IMR-90 (cell line): Measurements from ENCODE around the gene DCHS1. TPM values are rescaled to one million over a fixed set of nuclear protein-coding genes. Genes with fewer than 3 reads are reported as not detected.
A peak's percentile ranks its signal among the peaks of the same experiment; 100 is the strongest.

ENCODE experiments used
- ATAC-seq: fragments of 200-7000 bp; cut with Tn5 transposase; 2 replicates; pipeline ENCODE4 v1.9.1; 2020; ENCODE audit warnings: low read depth, mild to moderate bottlenecking, moderate library complexity
- BruUV-seq: library from RNA; stranded (reverse); fragments of 400-500 nt; replicated peaks from 2 replicates; lab custom pipeline; 2021; lab: Mats Ljungman, UMichigan
- CTCF ChIA-PET: fragments of 300-600 bp; formaldehyde crosslinking; extraction: SDS; loops from one replicate; lab custom pipeline; 2021; ENCODE audit warnings: antibody characterized with exemption; lab: Yijun Ruan, JAX
- POLR2A ChIA-PET: fragments of 300-600 bp; sonication (Branson Sonifier 250); formaldehyde crosslinking; loops from one replicate; lab custom pipeline; 2022; ENCODE audit warnings: antibody characterized with exemption; ENCODE audit not compliant: unreplicated experiment; lab: Charles Lee
- DNase-seq: peaks from one replicate; pipeline ENCODE4 v3.0.0; 2013
- H2AFZ ChIP-seq: replicated peaks from 2 replicates; pipeline ENCODE3; 2013; ENCODE audit warnings: low read length, mild to moderate bottlenecking; ENCODE audit not compliant: poor library complexity
- H2AK5ac ChIP-seq: 2 replicates; pipeline ENCODE4 v1.6.1; 2013; ENCODE audit warnings: low read depth, low read length, inconsistent platforms
- H2AK9ac ChIP-seq: replicated peaks from 2 replicates; pipeline ENCODE3; 2013; ENCODE audit warnings: mild to moderate bottlenecking, low read depth, low read length, moderate library complexity; ENCODE audit not compliant: poor library complexity
- H2BK120ac ChIP-seq: 2 replicates; pipeline ENCODE4 v1.6.1; 2013; ENCODE audit warnings: low read depth, low read length, inconsistent platforms
- H2BK15ac ChIP-seq: 3 replicates; pipeline ENCODE4 v1.6.1; 2013; ENCODE audit warnings: low read depth, low read length, inconsistent platforms
- H2BK20ac ChIP-seq: 2 replicates; pipeline ENCODE4 v1.6.1; 2013; ENCODE audit warnings: low read depth, mild to moderate bottlenecking, inconsistent platforms, low read length, moderate library complexity
- H2BK5ac ChIP-seq: 2 replicates; pipeline ENCODE4 v1.6.1; 2013; ENCODE audit warnings: mild to moderate bottlenecking, low read depth, low read length, inconsistent platforms; ENCODE audit not compliant: poor library complexity, severe bottlenecking
- H3K14ac ChIP-seq: replicated peaks from 2 replicates; pipeline ENCODE4 v1.6.1; 2013; ENCODE audit warnings: low read depth, low read length, inconsistent platforms
- H3K18ac ChIP-seq: 2 replicates; pipeline ENCODE4 v1.6.1; 2013; ENCODE audit warnings: low read depth, low read length, control low read depth
- H3K23ac ChIP-seq: 2 replicates; pipeline ENCODE4 v1.6.1; 2013; ENCODE audit warnings: low read depth, low read length, inconsistent platforms
- H3K27ac ChIP-seq: 2 replicates; pipeline ENCODE4 v1.5.1; 2013; ENCODE audit warnings: mild to moderate bottlenecking, control low read depth, low read length; ENCODE audit not compliant: insufficient read depth
- H3K27me3 ChIP-seq: 2 replicates; pipeline ENCODE4 v1.6.1; 2013; ENCODE audit warnings: low read length; ENCODE audit not compliant: control insufficient read depth, insufficient read depth
- H3K36me3 ChIP-seq: 2 replicates; pipeline ENCODE4 v1.6.1; 2013; ENCODE audit warnings: low read length, mixed read lengths; ENCODE audit not compliant: control insufficient read depth, insufficient read depth
- H3K4ac ChIP-seq: 2 replicates; pipeline ENCODE4 v1.6.1; 2013; ENCODE audit warnings: low read depth, low read length, inconsistent platforms
- H3K4me1 ChIP-seq: 2 replicates; pipeline ENCODE4 v1.6.1; 2013; ENCODE audit warnings: low read length, mixed read lengths; ENCODE audit not compliant: control insufficient read depth, insufficient read depth
- H3K4me2 ChIP-seq: 2 replicates; pipeline ENCODE4 v1.6.1; 2013; ENCODE audit warnings: low read depth, mild to moderate bottlenecking, control low read depth, low read length, moderate library complexity
- H3K4me3 ChIP-seq: 2 replicates; pipeline ENCODE4 v1.5.1; 2013; ENCODE audit warnings: low read depth, mild to moderate bottlenecking, control low read depth, low read length, moderate library complexity; ENCODE audit not compliant: insufficient read depth
- H3K56ac ChIP-seq: 2 replicates; pipeline ENCODE4 v1.6.1; 2013; ENCODE audit warnings: low read length, inconsistent platforms; ENCODE audit not compliant: insufficient read depth; ENCODE audit errors: extremely low read depth
- H3K79me1 ChIP-seq, 2 experiments: 2 replicates each; pipeline ENCODE4 v1.6.1; 2013; ENCODE audit warnings: low read length in 2 of 2, inconsistent platforms in 1 of 2, low read depth in 1 of 2
- H3K9ac ChIP-seq: 2 replicates; pipeline ENCODE4 v1.6.1; 2013; ENCODE audit warnings: low read depth, low read length, control low read depth
- H3K9me1 ChIP-seq: 2 replicates; pipeline ENCODE4 v1.6.1; 2013; ENCODE audit warnings: low read length, inconsistent platforms; ENCODE audit not compliant: insufficient read depth
- H3K9me3 ChIP-seq: 2 replicates; pipeline ENCODE4 v1.6.1; 2013; ENCODE audit warnings: low read length; ENCODE audit not compliant: control insufficient read depth, insufficient read depth
- H4K20me1 ChIP-seq: 2 replicates; pipeline ENCODE4 v1.6.1; 2013; ENCODE audit warnings: low read length, inconsistent platforms; ENCODE audit not compliant: insufficient read depth
- H4K5ac ChIP-seq: 2 replicates; pipeline ENCODE4 v1.6.1; 2013; ENCODE audit warnings: mild to moderate bottlenecking, low read depth, low read length, control low read depth
- H4K8ac ChIP-seq, 2 experiments: 2 replicates each; pipeline ENCODE4 v1.6.1; 2013; ENCODE audit warnings: low read depth in 2 of 2, low read length in 2 of 2, control low read depth in 1 of 2, inconsistent platforms in 1 of 2
- H4K91ac ChIP-seq: 2 replicates; pipeline ENCODE4 v1.6.1; 2013; ENCODE audit warnings: low read depth, low read length, inconsistent platforms; ENCODE audit not compliant: insufficient read depth
- BHLHE40 ChIP-seq: fragments of 150-350 bp; IDR thresholded peaks from 2 replicates; pipeline ENCODE4 v1.6.1; 2016; ENCODE audit warnings: mild to moderate bottlenecking, low read depth, low read length
- CEBPB ChIP-seq: IDR thresholded peaks from 2 replicates; pipeline ENCODE4 v1.6.1; 2012; ENCODE audit warnings: low read depth, low read length, improper control_type of control experiment
- ELK1 ChIP-seq: fragments of 150-350 bp; IDR thresholded peaks from 2 replicates; pipeline ENCODE4 v1.6.1; 2016; ENCODE audit warnings: low read depth, mild to moderate bottlenecking, low read length, moderate library complexity, borderline replicate concordance
- FOS ChIP-seq: fragments of 150-350 bp; IDR thresholded peaks from 2 replicates; pipeline ENCODE4 v1.6.1; 2016; ENCODE audit warnings: low read depth, low read length
- MAZ ChIP-seq: IDR thresholded peaks from 2 replicates; pipeline ENCODE4 v1.6.1; 2012; ENCODE audit warnings: low read depth, mild to moderate bottlenecking, low read length, improper control_type of control experiment, moderate library complexity, borderline replicate concordance
- MXI1 ChIP-seq: IDR thresholded peaks from 2 replicates; pipeline ENCODE4 v1.6.1; 2012; ENCODE audit warnings: low read depth, mild to moderate bottlenecking, low read length, moderate library complexity, borderline replicate concordance
- POLR2A ChIP-seq: IDR thresholded peaks from 2 replicates; pipeline ENCODE4 v1.6.1; 2012; ENCODE audit warnings: mild to moderate bottlenecking, low read depth, low read length
- RAD21 ChIP-seq: IDR thresholded peaks from 2 replicates; pipeline ENCODE4 v1.6.1; 2012; ENCODE audit warnings: low read length, improper control_type of control experiment
- RCOR1 ChIP-seq: IDR thresholded peaks from 2 replicates; pipeline ENCODE4 v1.6.1; 2012; ENCODE audit warnings: mild to moderate bottlenecking, low read length, improper control_type of control experiment; ENCODE audit not compliant: insufficient replicate concordance
- SMC3 ChIP-seq: fragments of 150-350 bp; IDR thresholded peaks from 2 replicates; pipeline ENCODE4 v1.6.1; 2016; ENCODE audit warnings: low read depth, mild to moderate bottlenecking, antibody characterized with exemption, low read length, moderate library complexity
- WGBS, 2 experiments: methylation state at CpG; one replicate each; pipeline versions ENCODE4 v1.1.5 to v1.1.7; 2013; ENCODE audit warnings: missing lambda C conversion rate in 2 of 2; ENCODE audit not compliant: insufficient read length in 1 of 2; ENCODE audit errors: extremely low coverage in 2 of 2; 5-methylcytosine and 5-hydroxymethylcytosine counted together
- dilution Hi-C: fragments of 300-500 bp; cut with HindIII; formaldehyde crosslinking; loops from one replicate; pipeline ENCODE4 v1.14.3; 2018; ENCODE audit warnings: low sequenced_read_pairs; ENCODE audit not compliant: unreplicated experiment
- in situ Hi-C: fragments of 300-500 bp; cut with MboI; formaldehyde crosslinking; loops from 3 replicates; pipeline ENCODE4 v1.14.3; 2019; ENCODE audit warnings: low sequenced_read_pairs, inconsistent platforms, mixed read lengths
- intact Hi-C: fragments of 100-400 bp; cut with micrococcal nuclease; formaldehyde crosslinking; loops from 2 replicates; pipeline ENCODE4 v1.10.0; 2022
- polyA plus RNA-seq, 3 experiments: library from polyadenylated mRNA; depleted of rRNA; stranded (reverse); fragments of >200 nt; gene quantifications; 2 replicates each; pipeline ENCODE4 v1.2.3, GENCODE V29; 2012; ENCODE audit warnings: low replicate concordance in 1 of 3
- total RNA-seq: library from RNA; depleted of rRNA; stranded (reverse); fragments of >200 nt; gene quantifications from 2 replicates; pipeline ENCODE4 v1.2.3, GENCODE V29; 2012
- TF ChIP-seq, protein P1 (sequence below): conservative IDR thresholded peaks from 2 replicates; pipeline ENCODE4 v1.5.1; 2012; ENCODE audit warnings: mild to moderate bottlenecking, low read depth, low read length, improper control_type of control experiment

DCHS1 gene
- total and polyA plus RNA-seq, 2 of the 4 experiments (the other 2 are of a cell fraction), result 1.4 to 3.3 TPM

GRCh38 chr11:6613496-6613895 is 42.1 kb downstream of the DCHS1 start:
- 0 out of 4 replicates have a peak overlapping the region, but pooled peaks of 1 of the 2 experiments have one; percentile 98 for H4K8ac ChIP-seq
- H3K18ac ChIP-seq, result no peak overlapping the region
- no peak overlapping the region for H3K27ac ChIP-seq
- H4K20me1 ChIP-seq, result peaks cover 12% of the 10 kb centered on the region
- TF ChIP-seq MAZ, result no peak
- no peak for TF ChIP-seq BHLHE40
- TF ChIP-seq, protein P1, sequence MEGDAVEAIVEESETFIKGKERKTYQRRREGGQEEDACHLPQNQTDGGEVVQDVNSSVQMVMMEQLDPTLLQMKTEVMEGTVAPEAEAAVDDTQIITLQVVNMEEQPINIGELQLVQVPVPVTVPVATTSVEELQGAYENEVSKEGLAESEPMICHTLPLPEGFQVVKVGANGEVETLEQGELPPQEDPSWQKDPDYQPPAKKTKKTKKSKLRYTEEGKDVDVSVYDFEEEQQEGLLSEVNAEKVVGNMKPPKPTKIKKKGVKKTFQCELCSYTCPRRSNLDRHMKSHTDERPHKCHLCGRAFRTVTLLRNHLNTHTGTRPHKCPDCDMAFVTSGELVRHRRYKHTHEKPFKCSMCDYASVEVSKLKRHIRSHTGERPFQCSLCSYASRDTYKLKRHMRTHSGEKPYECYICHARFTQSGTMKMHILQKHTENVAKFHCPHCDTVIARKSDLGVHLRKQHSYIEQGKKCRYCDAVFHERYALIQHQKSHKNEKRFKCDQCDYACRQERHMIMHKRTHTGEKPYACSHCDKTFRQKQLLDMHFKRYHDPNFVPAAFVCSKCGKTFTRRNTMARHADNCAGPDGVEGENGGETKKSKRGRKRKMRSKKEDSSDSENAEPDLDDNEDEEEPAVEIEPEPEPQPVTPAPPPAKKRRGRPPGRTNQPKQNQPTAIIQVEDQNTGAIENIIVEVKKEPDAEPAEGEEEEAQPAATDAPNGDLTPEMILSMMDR, result no peak
- TF ChIP-seq POLR2A, result no peak
- no peak for TF ChIP-seq FOS
- no peak for TF ChIP-seq CEBPB
- no peak for TF ChIP-seq SMC3
- TF ChIP-seq RAD21, result no peak
- no peak for TF ChIP-seq ELK1
- no peak for TF ChIP-seq RCOR1
- TF ChIP-seq MXI1, result no peak
- no peak overlapping the region for H2BK20ac ChIP-seq
- no peak overlapping the region for H2BK15ac ChIP-seq
- H3K4ac ChIP-seq, result no peak overlapping the region
- H3K4me1 ChIP-seq, result peaks cover 24% of the 10 kb centered on the region
- H3K9ac ChIP-seq, result no peak overlapping the region
- H3K79me1 ChIP-seq, result peaks cover 24 to 82% of the 10 kb centered on the region in 2 experiments
- H2AK5ac ChIP-seq, result no peak overlapping the region
- no peak overlapping the region for H3K56ac ChIP-seq
- no peak overlapping the region for H2AK9ac ChIP-seq
- H3K4me2 ChIP-seq, result no peak overlapping the region
- CTCF ChIA-PET, result interaction anchor here (0.8 to 1.1 kb wide), 3 partner anchors 10 to 235 kb away, joined by 3 read pairs; partner anchors contain the start of gene ILK
- dilution Hi-C loops (no loop called here), intact Hi-C loops (no loop called here), in situ Hi-C loops (no loop called here)
- 100% methylated on average over 2 of the region's 3 CpGs; no CpG with 5 or more reads in 1 of the 2 experiments for WGBS, 2 experiments
- H3K9me1 ChIP-seq, result peaks cover 34% of the 10 kb centered on the region
- peaks cover 55% of the 10 kb centered on the region for H3K36me3 ChIP-seq
- no peak overlapping the region for H2AFZ ChIP-seq
- ATAC-seq (no peak), DNase-seq (no peak)
- no peak overlapping the region for H2BK120ac ChIP-seq
- H2BK5ac ChIP-seq, result no peak overlapping the region
- H4K91ac ChIP-seq, result no peak overlapping the region
- H3K23ac ChIP-seq, result no peak overlapping the region
- no peak overlapping the region for H4K5ac ChIP-seq
- H3K9me3 ChIP-seq, result no peaks in the 10 kb centered on the region
- no peaks in the 10 kb centered on the region for H3K27me3 ChIP-seq
- POLR2A ChIA-PET, result no interaction called here
- TSS peak; percentile 65 for BruUV-seq
- H3K14ac ChIP-seq, result no peak overlapping the region
- no peak overlapping the region for H3K4me3 ChIP-seq
